Heart right ventricle (tissue), 16 donors: ENCODE results near the gene PRPF8. TPM values are rescaled to one million over a fixed set of nuclear protein-coding genes. Genes with fewer than 3 reads are reported as not detected.

ENCODE experiments used
- ATAC-seq, 8 donors: fragments of 200-7000 bp; cut with Tn5 transposase; one replicate each; pipeline ENCODE4 v1.9.1; 2020; ENCODE audit warnings: mild to moderate bottlenecking in 8 of 8, moderate library complexity in 8 of 8, moderate number of reproducible peaks in 1 of 8
- DNase-seq, 2 donors: peaks; one replicate each; pipeline ENCODE4 v3.0.0-alpha.2; 2020
- H3K27ac ChIP-seq, 10 donors: fragments of 200-600 bp; sonication (generic) in 2 of 10; one replicate each; pipeline versions ENCODE4 v1.5.0 to v1.8.0; 2020 to 2022; ENCODE audit warnings: mild to moderate bottlenecking in 3 of 10
- H3K27me3 ChIP-seq, 7 donors: fragments of 200-600 bp; one replicate each; pipeline ENCODE4 v1.8.0; 2021 to 2022; ENCODE audit warnings: mild to moderate bottlenecking in 2 of 7
- H3K36me3 ChIP-seq, 9 donors: fragments of 200-600 bp; sonication (generic) in 1 of 9; one replicate each; pipeline versions ENCODE4 v1.5.0 to v1.8.0; 2020 to 2022; ENCODE audit warnings: mild to moderate bottlenecking in 2 of 9
- H3K4me1 ChIP-seq, 9 donors: fragments of 200-600 bp; sonication (generic) in 1 of 9; one replicate each; pipeline versions ENCODE4 v1.5.0 to v1.8.0; 2020 to 2022; ENCODE audit warnings: mild to moderate bottlenecking in 4 of 9
- H3K4me3 ChIP-seq, 10 donors: fragments of 200-600 bp; sonication (generic) in 2 of 10; one replicate each; pipeline versions ENCODE4 v1.5.0 to v1.8.0; 2020 to 2022; ENCODE audit warnings: mild to moderate bottlenecking in 7 of 10, moderate library complexity in 2 of 10
- H3K9me3 ChIP-seq, 11 donors: fragments of 200-600 bp in 10 of 11; sonication (generic) in 2 of 11; one replicate each; pipeline versions ENCODE4 v1.5.0 to v1.8.0; 2013 to 2022; ENCODE audit warnings: mild to moderate bottlenecking in 2 of 11, control low read depth in 1 of 11, moderate library complexity in 1 of 11
- CTCF ChIP-seq, 9 donors: fragments of 200-600 bp; sonication (generic) in 2 of 9; IDR thresholded peaks; one replicate each; pipeline versions ENCODE4 v1.5.0 to v1.8.0; 2021 to 2022; ENCODE audit warnings: antibody characterized with exemption in 9 of 9, mild to moderate bottlenecking in 5 of 9, moderate library complexity in 1 of 9
- WGBS, 2 donors: extraction: QIAGEN DNeasy Blood & Tissue Kit; methylation state at CpG; one replicate each; pipeline ENCODE4 v1.1.7; 2013; ENCODE audit warnings: inconsistent platforms in 1 of 2; 5-methylcytosine and 5-hydroxymethylcytosine counted together
- intact Hi-C, 10 donors: fragments of 100-400 bp; cut with DNase I; formaldehyde crosslinking; loops; one replicate each; pipeline versions ENCODE4 v1.11.1 to v1.14.2; 2022
- polyA plus RNA-seq, 2 donors: library from polyadenylated mRNA; stranded (reverse); fragments of 200-250 nt; gene quantifications; one replicate each; pipeline ENCODE4 v1.2.3, GENCODE V29; 2013
- total RNA-seq, 10 donors: library from RNA; stranded (reverse); fragmentation: NEBNext Ultra II Directional in 3 of 10; extraction: Animal tissue kit (Norgen Biotek cat#: 25700) in 3 of 10; gene quantifications; one replicate each; pipeline versions ENCODE4 v1.2.1 to v1.2.4, GENCODE V29; 2021 to 2023
- donor health status: Arrhythmogenic right ventricular cardiomyopathy.
- donor health status: ischemic (EF 13 %, LVEDD 7.1; RV severe dilation, severe dysfunction).
- donor health status: healthy with polysubstance abuse.
- donor health status: DM: no; HTN: yes; CAD: no.
- donor health status: DM: no; HTN: no; CAD: no.
- donor health status: ischemic (EF 25% LVEDD 6.9; RV normal size, moderate dysfunction).
- donor health status: ischemic (EF 25% LVEDD 5.7; RV mildly dilated, moderate dysfunction).
- donor health status: healthy.
- donor health status: DM: yes; HTN: yes; CAD: no.
- donor health status: Ischemic cardiomyopathy.
- donor health status: ischemic (EF 35%, LVEDD 5.7; RV mildly dilated, moderate dysfunction).
- donor health status: nonischemic (EF 11% LVEDD 7.7; RV severe dilation, severe dysfunction).
- donor health status: DM: yes; HTN: yes; CAD: no.
- donor health status: PGD.
- donor health status: ischemic (EF 29% LVEDD 5.4; RV normal size, mild dysfunction).
- donor health status: nonischemic (EF 23%, LVEDD 6.1; RV moderate dilation, normal function).

The PRPF8 gene
- total and polyA plus RNA-seq, 12 donors: 79.1 to 205 (median 173) TPM

GRCh38 chr17:1616101-1616500 lies 68.6 kb downstream of the PRPF8 start:
- H3K27ac ChIP-seq: no peak overlapping the region
- peaks cover 0 to 64% (median 0%) of the 10 kb centered on the region in 9 donors for H3K36me3 ChIP-seq
- H3K9me3 ChIP-seq: no peaks in the 10 kb centered on the region
- 87% methylated on average over 13 of the region's 13 CpGs for WGBS, 2 donors
- no peaks in the 10 kb centered on the region for H3K27me3 ChIP-seq
- ATAC-seq (no peak), DNase-seq (no peak)
- intact Hi-C loops: loop anchor here in 1 of 10 donors (5.0 kb wide), 1 partner anchor 34 kb away; no protein-coding TSS in a partner anchor
- TF ChIP-seq CTCF (IDR thresholded peaks at IDR 0.05): no peak
- H3K4me1 ChIP-seq: peaks cover 0 to 43% (median 18%) of the 10 kb centered on the region in 9 donors
- H3K4me3 ChIP-seq: no peak overlapping the region

GRCh38 chr17:1612400-1612799 lies 72.3 kb downstream of the PRPF8 start:
- 51 to 63% methylated on average over 16 of the region's 16 CpGs for WGBS, 2 donors
- H3K36me3 ChIP-seq: peaks cover 0 to 72% (median 0%) of the 10 kb centered on the region in 9 donors
- no peaks in the 10 kb centered on the region for H3K27me3 ChIP-seq
- no peaks in the 10 kb centered on the region for H3K9me3 ChIP-seq
- no peak for DNase-seq
- intact Hi-C loops: no loop called here
- H3K4me1 ChIP-seq: peaks cover 0 to 50% (median 9%) of the 10 kb centered on the region in 9 donors
- no peak overlapping the region for H3K4me3 ChIP-seq
- ATAC-seq: peak in 4 of 8 donors; percentile 32 to 40 (median 34)
- TF ChIP-seq CTCF (IDR thresholded peaks at IDR 0.05): no peak
- H3K27ac ChIP-seq: peak overlapping the region in 4 of 10 donors; percentile 7 to 78 (median 24)

GRCh38 chr17:1611715-1612114 lies 73.0 kb downstream of the PRPF8 start:
- H3K4me3 ChIP-seq: no peak overlapping the region
- 83 to 86% methylated on average over 10 of the region's 10 CpGs for WGBS, 2 donors
- peaks cover 0 to 50% (median 8%) of the 10 kb centered on the region in 9 donors for H3K4me1 ChIP-seq
- no peak for TF ChIP-seq CTCF (IDR thresholded peaks at IDR 0.05)
- DNase-seq (no peak), ATAC-seq (peak in 5 of 8 donors; percentile 26 to 50 (median 43))
- H3K27ac ChIP-seq: peak overlapping the region in 2 of 10 donors; percentile 7 to 78
- no peaks in the 10 kb centered on the region for H3K27me3 ChIP-seq
- intact Hi-C loops: no loop called here
- H3K36me3 ChIP-seq: peaks cover 0 to 65% (median 0%) of the 10 kb centered on the region in 9 donors
- H3K9me3 ChIP-seq: no peaks in the 10 kb centered on the region

GRCh38 chr17:1608676-1609075 lies 76.0 kb downstream of the PRPF8 start:
- DNase-seq: no peak
- Histone ChIP-seq H3K36me3 (peaks cover 0 to 46% (median 0%) of the 10 kb centered on the region in 9 donors), H3K4me3 (no peak overlapping the region), H3K9me3 (no peaks in the 10 kb centered on the region), H3K27ac (peak overlapping the region in 1 of 10 donors; percentile 89), H3K4me1 (peaks cover 0 to 63% (median 8%) of the 10 kb centered on the region in 9 donors), H3K27me3 (no peaks in the 10 kb centered on the region)
- WGBS, 2 donors: 92 to 97% methylated on average over 7 of the region's 7 CpGs
- TF ChIP-seq CTCF (IDR thresholded peaks at IDR 0.05): no peak
- intact Hi-C loops: no loop called here
- ATAC-seq: no peak
